HL-60 (cell line): ENCODE data around the gene NELFA.

ENCODE experiments used
- DNase-seq, 2 experiments: peaks; one replicate each; pipeline ENCODE4 v3.0.0-alpha.2; 2010 to 2020; ENCODE audit warnings: low read depth in 1 of 2, low spot score in 1 of 2
- H3K27ac ChIP-seq: fragments of 250-450 bp; sonication (Bioruptor Pico); replicated peaks from 2 replicates; pipeline ENCODE4 v1.5.1; 2020; ENCODE audit warnings: mild to moderate bottlenecking, moderate library complexity
- H3K27me3 ChIP-seq: fragments of 250-450 bp; sonication (Bioruptor Pico); 2 replicates; pipeline ENCODE4 v1.5.1; 2021; ENCODE audit warnings: mild to moderate bottlenecking, moderate library complexity; ENCODE audit not compliant: insufficient read depth, poor library complexity, severe bottlenecking
- H3K4me3 ChIP-seq: replicated peaks from 2 replicates; pipeline ENCODE4 v1.5.1; 2011; ENCODE audit warnings: mild to moderate bottlenecking, control low read depth, low read length; ENCODE audit not compliant: insufficient read depth
- GABPA ChIP-seq: IDR thresholded peaks from 2 replicates; pipeline ENCODE4 v1.6.1; 2012; ENCODE audit warnings: low read depth
- POLR2AphosphoS5 ChIP-seq: IDR thresholded peaks from 2 replicates; pipeline ENCODE4 v1.6.1; 2012; ENCODE audit warnings: low read depth
- SPI1 ChIP-seq: IDR thresholded peaks from 2 replicates; pipeline ENCODE4 v1.6.1; 2012; ENCODE audit warnings: low read depth, mild to moderate bottlenecking, borderline replicate concordance
- TF ChIP-seq, protein P1 (sequence below): IDR thresholded peaks from one replicate; pipeline ENCODE4 v1.5.1; 2011; ENCODE audit warnings: low read length, control low read depth, inconsistent platforms; ENCODE audit not compliant: insufficient read depth
- TF ChIP-seq, protein P2 (sequence below): IDR thresholded peaks from 2 replicates; pipeline ENCODE4 v1.6.1; 2012; ENCODE audit warnings: low read depth; ENCODE audit not compliant: insufficient replicate concordance

NELFA gene

DNA sequence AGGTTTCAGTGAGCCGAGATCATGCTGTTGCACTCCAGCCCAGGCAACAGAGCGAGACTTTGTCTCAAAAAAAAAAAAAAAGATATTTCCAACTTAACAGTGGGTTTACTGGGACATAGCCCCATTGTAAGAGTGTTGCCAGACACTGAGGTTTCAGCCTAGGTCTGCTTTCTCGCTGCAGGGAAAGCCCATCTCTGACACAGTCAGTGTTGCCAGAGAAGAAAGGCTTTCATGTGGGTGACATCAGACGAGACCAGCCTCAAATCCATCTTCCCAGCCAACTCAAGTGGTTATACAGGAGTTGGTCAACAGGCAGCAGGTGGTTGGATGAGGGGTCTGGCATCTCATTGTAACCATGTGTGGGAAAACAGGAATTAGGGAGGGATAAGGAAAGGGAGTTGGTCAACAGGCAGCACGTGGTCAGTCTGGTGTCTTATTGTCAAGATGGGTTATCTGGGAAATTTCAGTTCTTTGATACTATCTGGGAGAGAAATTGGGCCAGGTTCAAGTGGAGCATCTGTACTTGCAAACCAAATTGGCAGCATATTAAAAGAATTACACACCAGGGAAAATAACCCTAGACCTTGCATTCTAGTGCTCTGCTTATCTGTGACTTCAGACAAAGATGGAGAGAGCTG, 41.1 kb downstream of the NELFA start:
- DNase-seq: no peak
- Histone ChIP-seq H3K27me3 (no peaks in the 10 kb centered on the region), H3K27ac (no peak overlapping the region), H3K4me3 (no peak overlapping the region)
- TF ChIP-seq SPI1: no peak

DNA sequence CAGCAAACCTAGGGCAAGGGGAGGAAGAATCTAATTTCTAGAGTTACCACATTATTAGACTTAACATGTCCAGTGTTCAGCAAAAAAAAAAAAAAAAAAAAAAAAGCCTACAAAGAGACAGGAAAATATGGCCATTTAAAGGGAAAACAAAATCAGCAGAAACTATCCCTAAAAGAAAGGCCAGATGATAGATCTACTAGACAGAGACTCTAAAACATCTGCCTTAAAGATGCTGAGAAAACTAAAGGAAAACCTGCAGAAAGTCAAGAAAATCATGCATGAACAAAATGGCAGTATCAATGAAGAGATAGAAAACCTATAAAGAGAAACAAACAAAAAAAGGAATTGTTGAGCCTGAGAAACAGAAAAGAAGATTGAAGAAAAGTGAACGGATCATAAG, 43.8 kb downstream of the NELFA start:
- H3K27me3 ChIP-seq: no peaks in the 10 kb centered on the region
- H3K27ac ChIP-seq: no peak overlapping the region
- H3K4me3 ChIP-seq: no peak overlapping the region
- TF ChIP-seq POLR2AphosphoS5 (no peak), SPI1 (no peak), GABPA (no peak)
- TF ChIP-seq, protein P1, sequence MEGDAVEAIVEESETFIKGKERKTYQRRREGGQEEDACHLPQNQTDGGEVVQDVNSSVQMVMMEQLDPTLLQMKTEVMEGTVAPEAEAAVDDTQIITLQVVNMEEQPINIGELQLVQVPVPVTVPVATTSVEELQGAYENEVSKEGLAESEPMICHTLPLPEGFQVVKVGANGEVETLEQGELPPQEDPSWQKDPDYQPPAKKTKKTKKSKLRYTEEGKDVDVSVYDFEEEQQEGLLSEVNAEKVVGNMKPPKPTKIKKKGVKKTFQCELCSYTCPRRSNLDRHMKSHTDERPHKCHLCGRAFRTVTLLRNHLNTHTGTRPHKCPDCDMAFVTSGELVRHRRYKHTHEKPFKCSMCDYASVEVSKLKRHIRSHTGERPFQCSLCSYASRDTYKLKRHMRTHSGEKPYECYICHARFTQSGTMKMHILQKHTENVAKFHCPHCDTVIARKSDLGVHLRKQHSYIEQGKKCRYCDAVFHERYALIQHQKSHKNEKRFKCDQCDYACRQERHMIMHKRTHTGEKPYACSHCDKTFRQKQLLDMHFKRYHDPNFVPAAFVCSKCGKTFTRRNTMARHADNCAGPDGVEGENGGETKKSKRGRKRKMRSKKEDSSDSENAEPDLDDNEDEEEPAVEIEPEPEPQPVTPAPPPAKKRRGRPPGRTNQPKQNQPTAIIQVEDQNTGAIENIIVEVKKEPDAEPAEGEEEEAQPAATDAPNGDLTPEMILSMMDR: no peak
- TF ChIP-seq, protein P2, sequence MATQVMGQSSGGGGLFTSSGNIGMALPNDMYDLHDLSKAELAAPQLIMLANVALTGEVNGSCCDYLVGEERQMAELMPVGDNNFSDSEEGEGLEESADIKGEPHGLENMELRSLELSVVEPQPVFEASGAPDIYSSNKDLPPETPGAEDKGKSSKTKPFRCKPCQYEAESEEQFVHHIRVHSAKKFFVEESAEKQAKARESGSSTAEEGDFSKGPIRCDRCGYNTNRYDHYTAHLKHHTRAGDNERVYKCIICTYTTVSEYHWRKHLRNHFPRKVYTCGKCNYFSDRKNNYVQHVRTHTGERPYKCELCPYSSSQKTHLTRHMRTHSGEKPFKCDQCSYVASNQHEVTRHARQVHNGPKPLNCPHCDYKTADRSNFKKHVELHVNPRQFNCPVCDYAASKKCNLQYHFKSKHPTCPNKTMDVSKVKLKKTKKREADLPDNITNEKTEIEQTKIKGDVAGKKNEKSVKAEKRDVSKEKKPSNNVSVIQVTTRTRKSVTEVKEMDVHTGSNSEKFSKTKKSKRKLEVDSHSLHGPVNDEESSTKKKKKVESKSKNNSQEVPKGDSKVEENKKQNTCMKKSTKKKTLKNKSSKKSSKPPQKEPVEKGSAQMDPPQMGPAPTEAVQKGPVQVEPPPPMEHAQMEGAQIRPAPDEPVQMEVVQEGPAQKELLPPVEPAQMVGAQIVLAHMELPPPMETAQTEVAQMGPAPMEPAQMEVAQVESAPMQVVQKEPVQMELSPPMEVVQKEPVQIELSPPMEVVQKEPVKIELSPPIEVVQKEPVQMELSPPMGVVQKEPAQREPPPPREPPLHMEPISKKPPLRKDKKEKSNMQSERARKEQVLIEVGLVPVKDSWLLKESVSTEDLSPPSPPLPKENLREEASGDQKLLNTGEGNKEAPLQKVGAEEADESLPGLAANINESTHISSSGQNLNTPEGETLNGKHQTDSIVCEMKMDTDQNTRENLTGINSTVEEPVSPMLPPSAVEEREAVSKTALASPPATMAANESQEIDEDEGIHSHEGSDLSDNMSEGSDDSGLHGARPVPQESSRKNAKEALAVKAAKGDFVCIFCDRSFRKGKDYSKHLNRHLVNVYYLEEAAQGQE: no peak
- no peak for DNase-seq

DNA sequence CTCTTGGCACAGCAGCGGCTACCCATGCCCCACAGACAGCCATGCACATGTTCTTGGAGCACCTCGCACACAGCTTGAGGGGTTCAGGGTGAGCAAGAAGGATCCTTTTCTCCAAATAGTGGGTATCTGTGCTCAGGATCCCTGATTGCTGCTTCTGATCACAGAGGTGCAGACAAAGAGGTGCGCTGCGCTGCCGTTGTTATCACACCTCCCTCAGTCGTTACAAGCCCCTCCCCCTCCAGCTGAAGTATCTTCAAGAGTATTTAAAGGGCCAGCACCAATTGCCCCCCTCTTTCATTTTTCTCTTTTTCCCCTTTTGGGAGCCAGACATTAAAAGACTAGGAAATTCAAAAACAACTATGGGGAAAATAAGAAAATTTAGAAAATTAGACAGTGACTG, 44.3 kb downstream of the NELFA start:
- Histone ChIP-seq H3K27me3 (no peaks in the 10 kb centered on the region), H3K4me3 (no peak overlapping the region), H3K27ac (no peak overlapping the region)
- TF ChIP-seq POLR2AphosphoS5 (no peak), GABPA (no peak)
- TF ChIP-seq, protein P2: no peak
- TF ChIP-seq, protein P1: no peak
- DNase-seq: no peak

DNA sequence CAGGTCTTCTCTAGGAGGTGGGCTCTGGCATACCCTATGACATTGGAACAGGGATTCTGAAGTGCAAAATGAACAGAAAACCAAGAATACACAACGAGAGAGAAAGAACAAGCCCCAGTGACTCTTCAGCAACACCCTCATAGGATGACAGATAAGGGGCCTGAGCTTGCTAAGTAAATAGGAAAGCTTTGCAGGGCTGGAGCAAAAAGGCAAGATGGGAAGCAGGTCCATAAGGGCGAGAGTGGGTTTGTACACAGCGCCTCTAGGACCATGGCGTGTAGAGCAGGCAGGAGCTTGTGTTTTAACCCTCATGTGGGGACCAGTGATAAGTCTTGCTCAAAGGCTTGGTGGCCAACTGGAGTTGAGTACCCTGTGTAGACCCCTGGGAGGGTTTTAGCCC, 45.8 kb downstream of the NELFA start:
- no peak for DNase-seq
- TF ChIP-seq, protein P2: no peak
- TF ChIP-seq GABPA (no peak), SPI1 (no peak)
- H3K27ac ChIP-seq: no peak overlapping the region
- H3K27me3 ChIP-seq: no peaks in the 10 kb centered on the region
- no peak overlapping the region for H3K4me3 ChIP-seq
